Measurements from ENCODE around the gene USP31.

Gene USP31

GRCh38 chr16:23172583-23172982 lies 23.3 kb upstream of the USP31 start:
- TF ChIP-seq EGR1 (IDR thresholded peaks at IDR 0.05) (no peak), CREB1 (IDR thresholded peaks at IDR 0.05; ENCODE audit: low read depth) (no peak), CEBPB (IDR thresholded peaks at IDR 0.05) (no peak), USF1 (IDR thresholded peaks at IDR 0.05) (no peak), YY1 (IDR thresholded peaks at IDR 0.05; ENCODE audit: low read depth) (no peak), NFIC (IDR thresholded peaks at IDR 0.05) (no peak), TEAD4 (IDR thresholded peaks at IDR 0.05) (no peak), ZBTB7A (IDR thresholded peaks at IDR 0.05; ENCODE audit: low read depth) (no peak), MAX (IDR thresholded peaks at IDR 0.05) (no peak), FOXM1 (IDR thresholded peaks at IDR 0.05; ENCODE audit: borderline replicate concordance, low read depth) (no peak), EP300 (IDR thresholded peaks at IDR 0.05; ENCODE audit: borderline replicate concordance) (no peak), TAF1 (IDR thresholded peaks at IDR 0.05; ENCODE audit: low read depth) (no peak), RAD21 (IDR thresholded peaks at IDR 0.05; ENCODE audit: low read depth) (no peak), REST (IDR thresholded peaks at IDR 0.05; ENCODE audit: low read depth) (no peak), TCF12 (IDR thresholded peaks at IDR 0.05; ENCODE audit: low read depth) (no peak)

GRCh38 chr16:23164736-23165135 lies 15.5 kb upstream of the USP31 start:
- TF ChIP-seq NFIC (IDR thresholded peaks at IDR 0.05) (no peak), EGR1 (IDR thresholded peaks at IDR 0.05) (no peak), EP300 (IDR thresholded peaks at IDR 0.05; ENCODE audit: borderline replicate concordance) (no peak), TCF12 (IDR thresholded peaks at IDR 0.05; ENCODE audit: low read depth) (no peak), RAD21 (IDR thresholded peaks at IDR 0.05; ENCODE audit: low read depth) (no peak), REST (IDR thresholded peaks at IDR 0.05; ENCODE audit: low read depth) (no peak), CEBPB (IDR thresholded peaks at IDR 0.05) (no peak), TAF1 (IDR thresholded peaks at IDR 0.05; ENCODE audit: low read depth) (no peak), CREB1 (IDR thresholded peaks at IDR 0.05; ENCODE audit: low read depth) (no peak), FOXM1 (IDR thresholded peaks at IDR 0.05; ENCODE audit: borderline replicate concordance, low read depth) (no peak), TEAD4 (IDR thresholded peaks at IDR 0.05) (no peak), MAX (IDR thresholded peaks at IDR 0.05) (no peak), USF1 (IDR thresholded peaks at IDR 0.05) (no peak), YY1 (IDR thresholded peaks at IDR 0.05; ENCODE audit: low read depth) (no peak), ZBTB7A (IDR thresholded peaks at IDR 0.05; ENCODE audit: low read depth) (no peak)

- TF ChIP-seq CREB1 (IDR thresholded peaks at IDR 0.05; ENCODE audit: low read depth), result no peak
- TF ChIP-seq CEBPB (IDR thresholded peaks at IDR 0.05), result no peak
- no peak for TF ChIP-seq MAX (IDR thresholded peaks at IDR 0.05)
- TF ChIP-seq ZBTB7A (IDR thresholded peaks at IDR 0.05; ENCODE audit: low read depth), result no peak
- no peak for TF ChIP-seq YY1 (IDR thresholded peaks at IDR 0.05; ENCODE audit: low read depth)
- no peak for TF ChIP-seq TEAD4 (IDR thresholded peaks at IDR 0.05)
- no peak for TF ChIP-seq REST (IDR thresholded peaks at IDR 0.05; ENCODE audit: low read depth)
- TF ChIP-seq RAD21 (IDR thresholded peaks at IDR 0.05; ENCODE audit: low read depth), result no peak
- no peak for TF ChIP-seq NFIC (IDR thresholded peaks at IDR 0.05)
- no peak for TF ChIP-seq USF1 (IDR thresholded peaks at IDR 0.05)
- TF ChIP-seq TAF1 (IDR thresholded peaks at IDR 0.05; ENCODE audit: low read depth), result no peak
- no peak for TF ChIP-seq EP300 (IDR thresholded peaks at IDR 0.05; ENCODE audit: borderline replicate concordance)
- no peak for TF ChIP-seq FOXM1 (IDR thresholded peaks at IDR 0.05; ENCODE audit: borderline replicate concordance, low read depth)
- TF ChIP-seq EGR1 (IDR thresholded peaks at IDR 0.05), result no peak
Observed at GRCh38 chr16:23163921-23164320, 14.7 kb upstream of the USP31 start.
